BJ (cell line): Measurements from ENCODE around the gene RGS3. TPM values are rescaled to one million over a fixed set of nuclear protein-coding genes. Genes with fewer than 3 reads are reported as not detected.
"Not testable (repeated sequence)": the region's sequence is repeated elsewhere in the genome, so short reads cannot be mapped to it uniquely, and the experiment has no call there.

ENCODE experiments used
- CTCF ChIA-PET: fragments of 350-600 bp; formaldehyde crosslinking; extraction: SDS; loops from one replicate; lab custom pipeline; 2021; ENCODE audit warnings: antibody characterized with exemption, inconsistent platforms; lab: Yijun Ruan, JAX
- POLR2A ChIA-PET: fragments of 300-600 bp; sonication (Branson Sonifier 250); formaldehyde crosslinking; extraction: SDS; loops from one replicate; lab custom pipeline; 2021; ENCODE audit warnings: antibody characterized with exemption; lab: Charles Lee
- DNase-seq: peaks from one replicate; pipeline ENCODE4 v3.0.0-alpha.2; 2011; ENCODE audit warnings: low read depth
- H3K27me3 ChIP-seq: 2 replicates; pipeline ENCODE4 v1.6.0; 2011; ENCODE audit warnings: low read length; ENCODE audit not compliant: control insufficient read depth, insufficient read depth
- H3K36me3 ChIP-seq: 2 replicates; pipeline ENCODE4 v1.5.1; 2011; ENCODE audit warnings: low read length; ENCODE audit not compliant: control insufficient read depth, insufficient read depth
- H3K4me3 ChIP-seq: 2 replicates; pipeline ENCODE4 v1.5.1; 2011; ENCODE audit warnings: low read depth, mild to moderate bottlenecking, control low read depth, low read length
- CTCF ChIP-seq: IDR thresholded peaks from 2 replicates; pipeline ENCODE4 v1.5.1; 2011; ENCODE audit warnings: low read depth, mild to moderate bottlenecking, control low read depth, inconsistent platforms, low read length, moderate library complexity; ENCODE audit not compliant: insufficient read depth
- polyA plus RNA-seq: library from polyadenylated mRNA; depleted of rRNA; stranded (reverse); fragments of >200 nt; gene quantifications from 2 replicates; pipeline ENCODE4 v1.2.3, GENCODE V29; 2011

Gene RGS3
- polyA plus RNA-seq, 1 experiment: 66.4 TPM

DNA sequence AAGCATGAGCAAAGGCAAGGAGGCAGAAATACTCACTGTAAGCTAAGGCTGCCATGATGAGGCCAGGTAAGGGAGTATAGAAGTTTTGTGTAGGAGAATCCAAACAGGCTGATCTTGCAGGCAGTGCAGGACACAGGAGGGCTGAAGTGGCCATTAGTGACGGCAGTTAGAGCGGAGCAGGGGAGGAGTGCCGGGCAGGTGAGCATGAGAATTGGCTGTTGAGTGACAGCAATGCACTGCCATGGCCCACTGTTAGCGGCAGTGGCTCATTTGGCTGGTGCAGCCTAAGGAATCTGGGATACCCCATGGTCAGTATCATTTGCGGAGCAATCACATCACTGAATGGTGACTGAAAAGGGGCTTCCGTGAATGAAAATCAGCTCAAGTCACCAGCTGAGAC, 22.8 kb downstream of the RGS3 start:
- CTCF ChIA-PET: no interaction called here
- POLR2A ChIA-PET: no interaction called here
- no peak for TF ChIP-seq CTCF
- Histone ChIP-seq H3K36me3 (no peaks in the 10 kb centered on the region), H3K27me3 (no peaks in the 10 kb centered on the region), H3K4me3 (no peak overlapping the region)
- DNase-seq: no peak

GRCh38 chr9:113488071-113488470, 24.5 kb downstream of the RGS3 start:
- Histone ChIP-seq H3K27me3 (no peaks in the 10 kb centered on the region), H3K4me3 (no peak overlapping the region), H3K36me3 (no peaks in the 10 kb centered on the region)
- CTCF ChIA-PET: no interaction called here
- no peak for DNase-seq
- POLR2A ChIA-PET: no interaction called here
- TF ChIP-seq CTCF: no peak

DNA sequence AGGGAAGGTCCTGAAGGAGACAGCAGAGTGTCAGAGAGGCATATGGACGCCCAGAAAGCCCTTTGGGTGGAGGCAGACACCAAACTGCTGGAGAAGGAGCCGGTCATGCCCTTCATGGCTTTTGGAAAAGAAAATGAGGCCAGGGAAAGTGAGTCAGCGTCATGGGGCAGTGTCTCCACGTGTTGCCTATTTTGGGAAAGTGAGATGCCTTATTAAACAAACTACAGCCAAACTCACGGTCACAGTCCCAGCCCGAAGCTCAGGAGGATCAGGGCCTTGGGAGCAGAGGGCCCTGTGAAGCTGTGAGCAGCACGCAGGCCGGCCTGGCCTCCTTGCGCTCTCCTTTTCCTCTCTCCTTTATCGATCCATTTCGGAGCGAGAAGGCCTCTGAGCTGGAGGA, 25.0 kb downstream of the RGS3 start:
- H3K4me3 ChIP-seq: no peak overlapping the region
- TF ChIP-seq CTCF: no peak
- no peaks in the 10 kb centered on the region for H3K27me3 ChIP-seq
- ChIA-PET POLR2A (no interaction called here), CTCF (no interaction called here)
- H3K36me3 ChIP-seq: no peaks in the 10 kb centered on the region
- DNase-seq: no peak

GRCh38 chr9:113491147-113491546, 27.6 kb downstream of the RGS3 start:
- CTCF ChIA-PET: interaction anchor here (0.6 to 1.1 kb wide), 3 partner anchors 15 to 1554 kb away, joined by 4 to 6 read pairs (median 4); no protein-coding TSS in a partner anchor
- DNase-seq, POLR2A ChIA-PET, H3K36me3 ChIP-seq, H3K4me3 ChIP-seq, H3K27me3 ChIP-seq: not testable (repeated sequence)

- no peaks in the 10 kb centered on the region for H3K27me3 ChIP-seq
- CTCF ChIA-PET: interaction anchor here (0.6 to 2.3 kb wide), 5 partner anchors 10 to 236 kb away, joined by 3 to 9 read pairs (median 4); no protein-coding TSS in a partner anchor
- POLR2A ChIA-PET: no interaction called here
- no peak for TF ChIP-seq CTCF
- no peak overlapping the region for H3K4me3 ChIP-seq
- no peaks in the 10 kb centered on the region for H3K36me3 ChIP-seq
- no peak for DNase-seq
Observed at GRCh38 chr9:113492343-113493202, 29.0 kb downstream of the RGS3 start.
